CD4-positive, alpha-beta memory T cell (primary cell): Measurements from ENCODE around the gene SOHLH1. TPM values are rescaled to one million over a fixed set of nuclear protein-coding genes. Genes with fewer than 3 reads are reported as not detected.

Source experiments
- CTCF ChIA-PET: fragments of 350-600 bp; sonication (Branson Sonifier 250); formaldehyde crosslinking; loops from one replicate; lab custom pipeline; 2021; ENCODE audit warnings: inconsistent platforms; ENCODE audit not compliant: partially characterized antibody; lab: Charles Lee
- POLR2A ChIA-PET: fragments of 350-600 bp; sonication (Branson Sonifier 250); formaldehyde crosslinking; loops from one replicate; lab custom pipeline; 2021; ENCODE audit not compliant: partially characterized antibody; lab: Charles Lee
- DNase-seq, 5 donors: peaks; one replicate each; pipeline versions ENCODE4 v3.0.0 to v3.0.0-alpha.2; 2020 to 2022; ENCODE audit warnings: mixed read lengths in 1 of 5
- H3K27ac ChIP-seq: one replicate; pipeline ENCODE4 v1.7.0; 2013; ENCODE audit warnings: low read depth, low read length
- H3K27me3 ChIP-seq: 2 replicates; pipeline ENCODE4 v1.7.0; 2013; ENCODE audit warnings: mild to moderate bottlenecking, low read length, moderate library complexity; ENCODE audit not compliant: insufficient read depth
- H3K36me3 ChIP-seq: 2 replicates; pipeline ENCODE4 v1.7.0; 2013; ENCODE audit warnings: mild to moderate bottlenecking, low read length, moderate library complexity; ENCODE audit not compliant: insufficient read depth
- H3K4me1 ChIP-seq: 2 replicates; pipeline ENCODE4 v1.7.0; 2013; ENCODE audit warnings: mild to moderate bottlenecking, low read length, moderate library complexity; ENCODE audit not compliant: insufficient read depth
- H3K4me3 ChIP-seq, 2 donors: one replicate each; pipeline ENCODE4 v1.7.0; 2013; ENCODE audit warnings: low read length in 2 of 2, mild to moderate bottlenecking in 1 of 2
- H3K9me3 ChIP-seq, 2 donors: one replicate each; pipeline ENCODE4 v1.7.0; 2013; ENCODE audit warnings: low read length in 2 of 2, control low read depth in 1 of 2; ENCODE audit not compliant: control insufficient read depth in 1 of 2
- H3K27ac Mint-ChIP-seq, 7 donors: one replicate each; pipeline ENCODE4 v1.8.0; 2020 to 2021; ENCODE audit warnings: mixed read lengths in 7 of 7, mild to moderate bottlenecking in 6 of 7, inconsistent platforms in 3 of 7, moderate library complexity in 3 of 7
- H3K27me3 Mint-ChIP-seq, 2 donors: one replicate each; pipeline ENCODE4 v1.8.0; 2020 to 2021; ENCODE audit warnings: mixed read lengths in 2 of 2
- H3K36me3 Mint-ChIP-seq, 2 donors: one replicate each; pipeline ENCODE4 v1.8.0; 2020 to 2021; ENCODE audit warnings: mixed read lengths in 2 of 2, inconsistent platforms in 1 of 2, mild to moderate bottlenecking in 1 of 2
- H3K4me1 Mint-ChIP-seq, 4 donors: one replicate each; pipeline ENCODE4 v1.8.0; 2020 to 2021; ENCODE audit warnings: mixed read lengths in 4 of 4, mild to moderate bottlenecking in 1 of 4
- H3K4me3 Mint-ChIP-seq, 8 donors: one replicate each; pipeline ENCODE4 v1.8.0; 2020 to 2021; ENCODE audit warnings: mixed read lengths in 8 of 8, mild to moderate bottlenecking in 7 of 8, moderate library complexity in 6 of 8, inconsistent platforms in 3 of 8
- H3K9me3 Mint-ChIP-seq, 8 donors: one replicate each; pipeline ENCODE4 v1.8.0; 2020 to 2021; ENCODE audit warnings: mixed read lengths in 8 of 8, mild to moderate bottlenecking in 5 of 8, inconsistent platforms in 3 of 8, moderate library complexity in 1 of 8
- intact Hi-C: fragments of 100-400 bp; cut with micrococcal nuclease; formaldehyde crosslinking; loops from one replicate; pipeline ENCODE4 v1.15.1; 2023
- polyA plus RNA-seq, 2 donors: library from polyadenylated mRNA; unstranded; fragments of 300-500 nt; fragmentation: Illumina TruSeq; gene quantifications; one replicate each; pipeline ENCODE4 v1.2.3, GENCODE V29; 2021
- total RNA-seq, 2 experiments: library from RNA; stranded (reverse); gene quantifications; one replicate each; pipeline ENCODE4 v1.2.3, GENCODE V29; 2021

Gene SOHLH1
- total and polyA plus RNA-seq, 4 experiments from 2014 or later = not detected

- intact Hi-C loops = no loop called here
- CTCF ChIA-PET = no interaction called here
- Histone ChIP-seq H3K36me3 (no peaks in the 10 kb centered on the region), H3K27ac (no peak overlapping the region), H3K9me3 (no peaks in the 10 kb centered on the region), H3K27me3 (no peaks in the 10 kb centered on the region), H3K4me1 (no peaks in the 10 kb centered on the region), H3K4me3 (no peak overlapping the region)
- Mint-ChIP-seq H3K4me1 (peaks cover 0 to 2% (median 0%) of the 10 kb centered on the region in 4 donors), H3K4me3 (no peak overlapping the region), H3K36me3 (no peaks in the 10 kb centered on the region), H3K9me3 (peaks cover 0 to 14% (median 7%) of the 10 kb centered on the region in 8 donors), H3K27me3 (peaks cover 11 to 14% of the 10 kb centered on the region in 2 donors), H3K27ac (no peak overlapping the region)
- DNase-seq = peak in 1 of 5 donors; percentile 28
- POLR2A ChIA-PET = no interaction called here
Observed at GRCh38 chr9:135727257-135727875, 28.1 kb upstream of the SOHLH1 start.

- intact Hi-C loops = no loop called here
- peaks cover 0 to 9% (median 4%) of the 10 kb centered on the region in 8 donors for H3K9me3 Mint-ChIP-seq
- Histone ChIP-seq H3K36me3 (no peaks in the 10 kb centered on the region), H3K27me3 (no peaks in the 10 kb centered on the region), H3K4me1 (no peaks in the 10 kb centered on the region), H3K27ac (no peak overlapping the region), H3K9me3 (no peaks in the 10 kb centered on the region), H3K4me3 (no peak overlapping the region)
- H3K27me3 Mint-ChIP-seq = peaks cover 11 to 14% of the 10 kb centered on the region in 2 donors
- ChIA-PET POLR2A (no interaction called here), CTCF (no interaction called here)
- peaks cover 0 to 2% (median 0%) of the 10 kb centered on the region in 4 donors for H3K4me1 Mint-ChIP-seq
- peak in 1 of 5 donors; percentile 9 for DNase-seq
- no peaks in the 10 kb centered on the region for H3K36me3 Mint-ChIP-seq
- H3K4me3 Mint-ChIP-seq = no peak overlapping the region
- no peak overlapping the region for H3K27ac Mint-ChIP-seq
Observed at GRCh38 chr9:135726138-135726853, 27.0 kb upstream of the SOHLH1 start.

GRCh38 chr9:135724186-135724787, 25.0 kb upstream of the SOHLH1 start:
- Mint-ChIP-seq H3K4me3 (no peak overlapping the region), H3K27ac (no peak overlapping the region), H3K4me1 (peaks cover 0 to 2% (median 0%) of the 10 kb centered on the region in 4 donors), H3K27me3 (peaks cover 10 to 11% of the 10 kb centered on the region in 2 donors), H3K9me3 (no peaks in the 10 kb centered on the region), H3K36me3 (no peaks in the 10 kb centered on the region)
- H3K36me3 ChIP-seq = no peaks in the 10 kb centered on the region
- ChIA-PET CTCF (no interaction called here), POLR2A (no interaction called here)
- H3K4me1 ChIP-seq = no peaks in the 10 kb centered on the region
- intact Hi-C loops = no loop called here
- DNase-seq = no peak
- H3K9me3 ChIP-seq = no peaks in the 10 kb centered on the region
- H3K27me3 ChIP-seq = no peaks in the 10 kb centered on the region
- H3K4me3 ChIP-seq = no peak overlapping the region
- H3K27ac ChIP-seq = no peak overlapping the region

- Mint-ChIP-seq H3K27me3 (peaks cover 4 to 6% of the 10 kb centered on the region in 2 donors), H3K36me3 (no peaks in the 10 kb centered on the region)
- CTCF ChIA-PET = no interaction called here
Observed at GRCh38 chr9:135722365-135722764, 23.1 kb upstream of the SOHLH1 start.

GRCh38 chr9:135719472-135719871, 20.2 kb upstream of the SOHLH1 start:
- Mint-ChIP-seq H3K4me3 (no peak overlapping the region), H3K9me3 (peaks cover 0 to 1% (median 0%) of the 10 kb centered on the region in 8 donors), H3K27ac (no peak overlapping the region), H3K4me1 (no peaks in the 10 kb centered on the region), H3K27me3 (peaks cover 22% of the 10 kb centered on the region in 2 donors), H3K36me3 (no peaks in the 10 kb centered on the region)
- no peaks in the 10 kb centered on the region for H3K4me1 ChIP-seq
- H3K4me3 ChIP-seq = no peak overlapping the region
- peaks cover 8% of the 10 kb centered on the region for H3K27me3 ChIP-seq
- intact Hi-C loops = no loop called here
- ChIA-PET CTCF (no interaction called here), POLR2A (no interaction called here)
- no peaks in the 10 kb centered on the region for H3K36me3 ChIP-seq
- no peak overlapping the region for H3K27ac ChIP-seq
- H3K9me3 ChIP-seq = no peaks in the 10 kb centered on the region
- DNase-seq = no peak

More at GRCh38 chr9:135722365-135722764, 23.1 kb upstream of the SOHLH1 start:
- H3K27ac Mint-ChIP-seq = no peak overlapping the region
- no peaks in the 10 kb centered on the region for H3K9me3 Mint-ChIP-seq
- Histone ChIP-seq H3K9me3 (no peaks in the 10 kb centered on the region), H3K27ac (no peak overlapping the region), H3K4me1 (no peaks in the 10 kb centered on the region), H3K36me3 (no peaks in the 10 kb centered on the region), H3K27me3 (no peaks in the 10 kb centered on the region), H3K4me3 (no peak overlapping the region)
- intact Hi-C loops = no loop called here
- DNase-seq = no peak
- POLR2A ChIA-PET = no interaction called here
- no peak overlapping the region for H3K4me3 Mint-ChIP-seq
- H3K4me1 Mint-ChIP-seq = no peaks in the 10 kb centered on the region

GRCh38 chr9:135718616-135719015, 19.3 kb upstream of the SOHLH1 start:
- H3K9me3 Mint-ChIP-seq = peaks cover 0 to 1% (median 0%) of the 10 kb centered on the region in 8 donors
- ChIA-PET POLR2A (no interaction called here), CTCF (no interaction called here)
- peaks cover 22 to 25% of the 10 kb centered on the region in 2 donors for H3K27me3 Mint-ChIP-seq
- no peak for DNase-seq
- no peaks in the 10 kb centered on the region for H3K9me3 ChIP-seq
- no peak overlapping the region for H3K4me3 Mint-ChIP-seq
- H3K27ac ChIP-seq = no peak overlapping the region
- H3K4me3 ChIP-seq = no peak overlapping the region
- H3K4me1 ChIP-seq = no peaks in the 10 kb centered on the region
- no peak overlapping the region for H3K27ac Mint-ChIP-seq
- no peaks in the 10 kb centered on the region for H3K36me3 ChIP-seq
- intact Hi-C loops = no loop called here
- peaks cover 10% of the 10 kb centered on the region for H3K27me3 ChIP-seq
- no peaks in the 10 kb centered on the region for H3K4me1 Mint-ChIP-seq
- no peaks in the 10 kb centered on the region for H3K36me3 Mint-ChIP-seq

- ChIA-PET POLR2A (no interaction called here), CTCF (no interaction called here)
- Histone ChIP-seq H3K9me3 (no peaks in the 10 kb centered on the region), H3K4me1 (no peaks in the 10 kb centered on the region), H3K4me3 (no peak overlapping the region), H3K27ac (no peak overlapping the region), H3K36me3 (no peaks in the 10 kb centered on the region), H3K27me3 (peaks cover 12% of the 10 kb centered on the region)
- no peaks in the 10 kb centered on the region for H3K4me1 Mint-ChIP-seq
- H3K36me3 Mint-ChIP-seq = no peaks in the 10 kb centered on the region
- no peak overlapping the region for H3K4me3 Mint-ChIP-seq
- H3K9me3 Mint-ChIP-seq = peaks cover 0 to 1% (median 0%) of the 10 kb centered on the region in 8 donors
- no peak for DNase-seq
- peaks cover 28 to 33% of the 10 kb centered on the region in 2 donors for H3K27me3 Mint-ChIP-seq
- no peak overlapping the region for H3K27ac Mint-ChIP-seq
- intact Hi-C loops = no loop called here
Observed at GRCh38 chr9:135717410-135717809, 18.1 kb upstream of the SOHLH1 start.
